ENCODE data around the gene TMSB15B. TPM values are rescaled to one million over a fixed set of nuclear protein-coding genes. Genes with fewer than 3 reads are reported as not detected.
"Not testable (repeated sequence)": the region's sequence is repeated elsewhere in the genome, so short reads cannot be mapped to it uniquely, and the experiment has no call there.

Gene TMSB15B
- total RNA-seq, 1 experiment from 2014 or later, result 10.4 TPM

- H3K36me3 ChIP-seq (ENCODE audit: control insufficient read depth, insufficient read depth, low read length), result no peaks in the 10 kb centered on the region
- TF ChIP-seq, protein P1, sequence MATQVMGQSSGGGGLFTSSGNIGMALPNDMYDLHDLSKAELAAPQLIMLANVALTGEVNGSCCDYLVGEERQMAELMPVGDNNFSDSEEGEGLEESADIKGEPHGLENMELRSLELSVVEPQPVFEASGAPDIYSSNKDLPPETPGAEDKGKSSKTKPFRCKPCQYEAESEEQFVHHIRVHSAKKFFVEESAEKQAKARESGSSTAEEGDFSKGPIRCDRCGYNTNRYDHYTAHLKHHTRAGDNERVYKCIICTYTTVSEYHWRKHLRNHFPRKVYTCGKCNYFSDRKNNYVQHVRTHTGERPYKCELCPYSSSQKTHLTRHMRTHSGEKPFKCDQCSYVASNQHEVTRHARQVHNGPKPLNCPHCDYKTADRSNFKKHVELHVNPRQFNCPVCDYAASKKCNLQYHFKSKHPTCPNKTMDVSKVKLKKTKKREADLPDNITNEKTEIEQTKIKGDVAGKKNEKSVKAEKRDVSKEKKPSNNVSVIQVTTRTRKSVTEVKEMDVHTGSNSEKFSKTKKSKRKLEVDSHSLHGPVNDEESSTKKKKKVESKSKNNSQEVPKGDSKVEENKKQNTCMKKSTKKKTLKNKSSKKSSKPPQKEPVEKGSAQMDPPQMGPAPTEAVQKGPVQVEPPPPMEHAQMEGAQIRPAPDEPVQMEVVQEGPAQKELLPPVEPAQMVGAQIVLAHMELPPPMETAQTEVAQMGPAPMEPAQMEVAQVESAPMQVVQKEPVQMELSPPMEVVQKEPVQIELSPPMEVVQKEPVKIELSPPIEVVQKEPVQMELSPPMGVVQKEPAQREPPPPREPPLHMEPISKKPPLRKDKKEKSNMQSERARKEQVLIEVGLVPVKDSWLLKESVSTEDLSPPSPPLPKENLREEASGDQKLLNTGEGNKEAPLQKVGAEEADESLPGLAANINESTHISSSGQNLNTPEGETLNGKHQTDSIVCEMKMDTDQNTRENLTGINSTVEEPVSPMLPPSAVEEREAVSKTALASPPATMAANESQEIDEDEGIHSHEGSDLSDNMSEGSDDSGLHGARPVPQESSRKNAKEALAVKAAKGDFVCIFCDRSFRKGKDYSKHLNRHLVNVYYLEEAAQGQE (IDR thresholded peaks at IDR 0.05; ENCODE audit: insufficient read depth in 1 of 2, low read depth in 2 of 2, low read length in 1 of 2), result no peak
- no peak for TF ChIP-seq TCF7L2 (IDR thresholded peaks at IDR 0.05; ENCODE audit: low read depth, low read length)
- TF ChIP-seq SIN3A (IDR thresholded peaks at IDR 0.05; ENCODE audit: borderline replicate concordance, insufficient read depth, low read depth, low read length), result no peak
- TF ChIP-seq POLR2AphosphoS5 (IDR thresholded peaks at IDR 0.05; ENCODE audit: low read depth, low read length), result no peak
- TF ChIP-seq CTCF (IDR thresholded peaks at IDR 0.05), result no peak
- POLR2A ChIA-PET, result no interaction called here
Observed at GRCh38 chrX:103927633-103928032, 34.8 kb upstream of the TMSB15B start.

GRCh38 chrX:103932133-103932532, 30.3 kb upstream of the TMSB15B start:
- H3K9me3 ChIP-seq (ENCODE audit: control insufficient read depth, insufficient read depth, low read depth, low read length), result no peaks in the 10 kb centered on the region
- no peaks in the 10 kb centered on the region for H3K4me1 ChIP-seq (ENCODE audit: control insufficient read depth, insufficient read depth, low read length)
- intact Hi-C loops (cut with micrococcal nuclease; ENCODE audit: unreplicated experiment), result no loop called here
- ChIA-PET POLR2A (no interaction called here), CTCF (interaction anchor here (1.9 kb wide), 1 partner anchor 14 kb away, joined by 4 read pairs; no protein-coding TSS in a partner anchor)
- H3K4me3 ChIP-seq (ENCODE audit: low read depth in 2 of 2, low read length in 2 of 2), result no peak overlapping the region
- H3K27me3 ChIP-seq (ENCODE audit: control insufficient read depth, insufficient read depth, low read length), result no peaks in the 10 kb centered on the region
- H3K36me3 ChIP-seq (ENCODE audit: control insufficient read depth, insufficient read depth, low read length), result no peaks in the 10 kb centered on the region
- no peak for DNase-seq (ENCODE audit: low read depth, low spot score)
- BruUV-seq (replicated peaks), result no TSS peak
- ATAC-seq, result no peak
- TF ChIP-seq SIN3A (IDR thresholded peaks at IDR 0.05; ENCODE audit: borderline replicate concordance, insufficient read depth, low read depth, low read length) (no peak), CTCF (IDR thresholded peaks at IDR 0.05) (no peak), POLR2AphosphoS5 (IDR thresholded peaks at IDR 0.05; ENCODE audit: low read depth, low read length) (no peak), TCF7L2 (IDR thresholded peaks at IDR 0.05; ENCODE audit: low read depth, low read length) (no peak)
- TF ChIP-seq, protein P1 (IDR thresholded peaks at IDR 0.05; ENCODE audit: insufficient read depth in 1 of 2, low read depth in 2 of 2, low read length in 1 of 2), result no peak
- no peak overlapping the region for H3K27ac ChIP-seq (ENCODE audit: low read length)
- in situ Hi-C loops (cut with HindIII; ENCODE audit: low pct_unique_long_range_greater_than_20kb, low sequenced_read_pairs), result no loop called here

More at GRCh38 chrX:103927633-103928032, 34.8 kb upstream of the TMSB15B start:
- intact Hi-C loops (cut with micrococcal nuclease; ENCODE audit: unreplicated experiment), result no loop called here
- Histone ChIP-seq H3K4me1 (ENCODE audit: control insufficient read depth, insufficient read depth, low read length) (no peaks in the 10 kb centered on the region), H3K9me3 (ENCODE audit: control insufficient read depth, insufficient read depth, low read depth, low read length) (no peaks in the 10 kb centered on the region), H3K27me3 (ENCODE audit: control insufficient read depth, insufficient read depth, low read length) (no peaks in the 10 kb centered on the region), H3K27ac (ENCODE audit: low read length) (no peak overlapping the region), H3K4me3 (ENCODE audit: low read depth in 2 of 2, low read length in 2 of 2) (no peak overlapping the region)
- CTCF ChIA-PET, result no interaction called here
- ATAC-seq (no peak), DNase-seq (ENCODE audit: low read depth, low spot score) (no peak)
- in situ Hi-C loops (cut with HindIII; ENCODE audit: low pct_unique_long_range_greater_than_20kb, low sequenced_read_pairs), result no loop called here
- no TSS peak for BruUV-seq (replicated peaks)

DNA sequence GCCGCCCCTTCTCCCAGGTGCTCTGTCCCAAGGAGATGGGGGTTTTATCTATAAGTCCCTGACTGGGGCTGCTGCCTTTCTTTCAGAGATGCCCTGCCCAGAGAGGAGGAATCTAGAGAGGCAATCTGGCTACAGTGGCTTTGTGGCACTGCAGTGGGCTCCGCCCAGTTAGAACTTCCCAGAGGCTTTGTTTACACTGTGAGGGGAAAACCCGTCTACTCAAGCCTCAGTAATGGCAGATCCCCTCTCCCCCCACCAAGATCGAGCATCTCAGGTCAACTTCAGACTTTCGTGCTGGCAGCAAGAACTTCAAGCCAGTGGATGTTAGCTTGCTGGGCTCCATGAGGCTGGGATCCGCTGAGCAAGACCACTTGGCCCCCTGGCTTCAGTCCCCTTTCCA, 22.2 kb upstream of the TMSB15B start:
- BruUV-seq (replicated peaks); H3K36me3 ChIP-seq (ENCODE audit: control insufficient read depth, insufficient read depth, low read length); intact Hi-C loops (cut with micrococcal nuclease; ENCODE audit: unreplicated experiment); H3K4me3 ChIP-seq (ENCODE audit: low read depth in 2 of 2, low read length in 2 of 2); ATAC-seq; H3K27me3 ChIP-seq (ENCODE audit: control insufficient read depth, insufficient read depth, low read length); in situ Hi-C loops (cut with HindIII; ENCODE audit: low pct_unique_long_range_greater_than_20kb, low sequenced_read_pairs); H3K27ac ChIP-seq (ENCODE audit: low read length); DNase-seq (ENCODE audit: low read depth, low spot score); CTCF ChIA-PET; H3K4me1 ChIP-seq (ENCODE audit: control insufficient read depth, insufficient read depth, low read length); H3K9me3 ChIP-seq (ENCODE audit: control insufficient read depth, insufficient read depth, low read depth, low read length); POLR2A ChIA-PET: not testable (repeated sequence)

Measured in Panc1 (cell line).